PFSK-1 (cell line): ENCODE measurements around the gene KRTAP12-2.
"Not testable (repeated sequence)": the region's sequence is repeated elsewhere in the genome, so short reads cannot be mapped to it uniquely, and the experiment has no call there.

Source experiments
- FOXP2 ChIP-seq: optimal IDR thresholded peaks from 2 replicates; pipeline ENCODE3; 2011; ENCODE audit warnings: borderline replicate concordance, control low read depth, inconsistent platforms; ENCODE audit not compliant: insufficient read depth; ENCODE audit errors: extremely low read length, extremely low read depth
- POLR2AphosphoS5 ChIP-seq: IDR thresholded peaks from 2 replicates; pipeline ENCODE4 v1.6.1; 2012; ENCODE audit warnings: low read depth, mild to moderate bottlenecking, control low read depth, low read length, moderate library complexity
- SIN3A ChIP-seq: IDR thresholded peaks from 2 replicates; pipeline ENCODE4 v1.6.1; 2012; ENCODE audit warnings: mild to moderate bottlenecking, low read length, moderate library complexity, borderline replicate concordance; ENCODE audit not compliant: insufficient read depth
- TAF1 ChIP-seq: IDR thresholded peaks from 2 replicates; pipeline ENCODE4 v1.6.1; 2012; ENCODE audit warnings: low read length, control low read depth, borderline replicate concordance; ENCODE audit not compliant: insufficient read depth
- TF ChIP-seq, protein P1 (sequence below), 2 experiments: IDR thresholded peaks; 2 replicates each; pipeline versions ENCODE4 v1.6.1 to v1.8.0; 2011 to 2012; ENCODE audit warnings: low read depth in 2 of 2, low read length in 2 of 2, control low read depth in 1 of 2, inconsistent platforms in 1 of 2, mild to moderate bottlenecking in 1 of 2, moderate library complexity in 1 of 2; ENCODE audit not compliant: insufficient read depth in 1 of 2

The KRTAP12-2 gene

GRCh38 chr21:44701541-44701940, 34.8 kb upstream of the KRTAP12-2 start:
- no peak for TF ChIP-seq FOXP2
- TF ChIP-seq POLR2AphosphoS5: no peak
- no peak for TF ChIP-seq TAF1
- no peak for TF ChIP-seq SIN3A
- TF ChIP-seq, protein P1, sequence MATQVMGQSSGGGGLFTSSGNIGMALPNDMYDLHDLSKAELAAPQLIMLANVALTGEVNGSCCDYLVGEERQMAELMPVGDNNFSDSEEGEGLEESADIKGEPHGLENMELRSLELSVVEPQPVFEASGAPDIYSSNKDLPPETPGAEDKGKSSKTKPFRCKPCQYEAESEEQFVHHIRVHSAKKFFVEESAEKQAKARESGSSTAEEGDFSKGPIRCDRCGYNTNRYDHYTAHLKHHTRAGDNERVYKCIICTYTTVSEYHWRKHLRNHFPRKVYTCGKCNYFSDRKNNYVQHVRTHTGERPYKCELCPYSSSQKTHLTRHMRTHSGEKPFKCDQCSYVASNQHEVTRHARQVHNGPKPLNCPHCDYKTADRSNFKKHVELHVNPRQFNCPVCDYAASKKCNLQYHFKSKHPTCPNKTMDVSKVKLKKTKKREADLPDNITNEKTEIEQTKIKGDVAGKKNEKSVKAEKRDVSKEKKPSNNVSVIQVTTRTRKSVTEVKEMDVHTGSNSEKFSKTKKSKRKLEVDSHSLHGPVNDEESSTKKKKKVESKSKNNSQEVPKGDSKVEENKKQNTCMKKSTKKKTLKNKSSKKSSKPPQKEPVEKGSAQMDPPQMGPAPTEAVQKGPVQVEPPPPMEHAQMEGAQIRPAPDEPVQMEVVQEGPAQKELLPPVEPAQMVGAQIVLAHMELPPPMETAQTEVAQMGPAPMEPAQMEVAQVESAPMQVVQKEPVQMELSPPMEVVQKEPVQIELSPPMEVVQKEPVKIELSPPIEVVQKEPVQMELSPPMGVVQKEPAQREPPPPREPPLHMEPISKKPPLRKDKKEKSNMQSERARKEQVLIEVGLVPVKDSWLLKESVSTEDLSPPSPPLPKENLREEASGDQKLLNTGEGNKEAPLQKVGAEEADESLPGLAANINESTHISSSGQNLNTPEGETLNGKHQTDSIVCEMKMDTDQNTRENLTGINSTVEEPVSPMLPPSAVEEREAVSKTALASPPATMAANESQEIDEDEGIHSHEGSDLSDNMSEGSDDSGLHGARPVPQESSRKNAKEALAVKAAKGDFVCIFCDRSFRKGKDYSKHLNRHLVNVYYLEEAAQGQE (IDR thresholded peaks at IDR 0.05; ENCODE audit: insufficient read depth in 1 of 2, low read depth in 2 of 2, low read length in 2 of 2): no peak

GRCh38 chr21:44701023-44701400, 34.3 kb upstream of the KRTAP12-2 start:
- TF ChIP-seq SIN3A: no peak
- TF ChIP-seq, protein P1 (IDR thresholded peaks at IDR 0.05; ENCODE audit: insufficient read depth in 1 of 2, low read depth in 2 of 2, low read length in 2 of 2): no peak
- no peak for TF ChIP-seq POLR2AphosphoS5
- no peak for TF ChIP-seq FOXP2
- TF ChIP-seq TAF1: no peak

GRCh38 chr21:44700101-44701022, 33.6 kb upstream of the KRTAP12-2 start:
- TF ChIP-seq SIN3A (no peak), POLR2AphosphoS5 (no peak)

DNA sequence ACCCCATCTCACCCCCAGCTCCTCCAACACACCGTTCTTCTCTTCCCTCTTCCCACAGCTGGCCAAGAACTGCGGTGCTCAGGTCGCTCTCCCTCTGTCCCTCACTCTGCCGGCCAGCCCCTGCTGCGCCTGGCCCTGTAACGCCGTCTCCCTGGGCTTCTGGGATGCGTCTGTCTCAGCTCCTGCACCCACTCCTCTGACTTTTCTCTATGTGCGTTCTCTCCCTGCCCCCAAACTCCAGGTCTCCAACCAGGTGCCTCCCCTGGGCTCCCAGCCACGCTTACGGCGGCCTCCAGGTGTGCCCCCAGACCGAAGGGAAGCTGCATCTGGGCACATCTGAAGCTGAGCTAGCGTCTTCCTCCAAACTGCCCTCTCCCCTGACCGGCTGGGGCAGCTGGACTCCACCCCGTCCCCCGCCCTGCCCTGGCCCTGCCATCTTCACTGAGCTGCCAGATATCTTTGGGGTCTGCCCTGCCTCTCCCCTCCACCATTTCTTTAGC, 32.8 kb upstream of the KRTAP12-2 start:
- TF ChIP-seq TAF1 (no peak), SIN3A (no peak)

- TF ChIP-seq FOXP2: no peak
Observed at GRCh38 chr21:44697811-44698734, 31.3 kb upstream of the KRTAP12-2 start.

DNA sequence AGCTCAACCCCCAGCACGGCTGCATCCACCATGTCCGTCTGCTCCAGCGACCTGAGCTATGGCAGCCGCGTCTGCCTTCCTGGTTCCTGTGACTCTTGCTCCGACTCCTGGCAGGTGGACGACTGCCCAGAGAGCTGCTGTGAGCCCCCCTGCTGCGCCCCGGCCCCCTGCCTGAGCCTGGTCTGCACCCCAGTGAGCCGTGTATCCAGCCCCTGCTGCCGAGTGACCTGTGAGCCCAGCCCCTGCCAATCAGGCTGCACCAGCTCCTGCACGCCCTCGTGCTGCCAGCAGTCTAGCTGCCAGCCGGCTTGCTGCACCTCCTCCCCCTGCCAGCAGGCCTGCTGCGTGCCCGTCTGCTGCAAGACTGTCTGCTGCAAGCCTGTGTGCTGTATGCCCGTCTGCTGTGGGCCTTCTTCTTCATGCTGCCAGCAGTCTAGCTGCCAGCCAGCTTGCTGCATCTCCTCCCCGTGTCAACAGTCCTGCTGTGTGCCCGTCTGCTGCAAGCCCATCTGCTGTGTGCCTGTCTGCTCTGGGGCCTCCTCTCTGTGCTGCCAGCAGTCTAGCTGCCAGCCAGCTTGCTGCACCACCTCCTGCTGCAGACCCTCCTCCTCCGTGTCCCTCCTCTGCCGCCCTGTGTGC, 30.6 kb upstream of the KRTAP12-2 start, which contains the start of gene KRTAP10-12:
Gene KRTAP10-12, plus strand, starts transcription at position 1 of the 639 bp plus-strand sequence. Its CDS starts 30 bp downstream, at position 31.
- not testable (repeated sequence) for TF ChIP-seq TAF1, POLR2AphosphoS5
- TF ChIP-seq, protein P1 (IDR thresholded peaks at IDR 0.05; ENCODE audit: insufficient read depth in 1 of 2, low read depth in 2 of 2, low read length in 2 of 2): not testable (repeated sequence)
